Mucosa of rectum (tissue), 2 donors: Measurements from ENCODE around the gene NPAT.
"Not testable (repeated sequence)": the region's sequence is repeated elsewhere in the genome, so short reads cannot be mapped to it uniquely, and the experiment has no call there.

Source experiments
- H3K27ac ChIP-seq, 2 donors: one replicate each; pipeline ENCODE4 v1.7.0; 2013; ENCODE audit warnings: inconsistent platforms in 2 of 2, low read depth in 2 of 2, low read length in 2 of 2
- H3K27me3 ChIP-seq, 2 donors: one replicate each; pipeline ENCODE4 v1.7.0; 2013; ENCODE audit warnings: low read length in 2 of 2; ENCODE audit not compliant: control insufficient read depth in 2 of 2, insufficient read depth in 2 of 2
- H3K36me3 ChIP-seq, 2 donors: one replicate each; pipeline ENCODE4 v1.7.0; 2013; ENCODE audit warnings: low read length in 2 of 2; ENCODE audit not compliant: control insufficient read depth in 2 of 2, insufficient read depth in 2 of 2
- H3K4me1 ChIP-seq, 2 donors: one replicate each; pipeline ENCODE4 v1.7.0; 2013; ENCODE audit warnings: low read length in 2 of 2, mild to moderate bottlenecking in 1 of 2; ENCODE audit not compliant: control insufficient read depth in 2 of 2, insufficient read depth in 2 of 2
- H3K4me3 ChIP-seq, 2 donors: one replicate each; pipeline ENCODE4 v1.7.0; 2013; ENCODE audit warnings: low read length in 2 of 2
- H3K9ac ChIP-seq, 2 donors: one replicate each; pipeline ENCODE4 v1.7.0; 2013; ENCODE audit warnings: low read length in 2 of 2, low read depth in 1 of 2, mild to moderate bottlenecking in 1 of 2
- H3K9me3 ChIP-seq, 2 donors: one replicate each; pipeline ENCODE4 v1.7.0; 2013; ENCODE audit warnings: low read length in 2 of 2; ENCODE audit not compliant: control insufficient read depth in 2 of 2
- donor health status: healthy.
- donor health status: Normal muscosa, but diverticular disease.

The NPAT gene

DNA sequence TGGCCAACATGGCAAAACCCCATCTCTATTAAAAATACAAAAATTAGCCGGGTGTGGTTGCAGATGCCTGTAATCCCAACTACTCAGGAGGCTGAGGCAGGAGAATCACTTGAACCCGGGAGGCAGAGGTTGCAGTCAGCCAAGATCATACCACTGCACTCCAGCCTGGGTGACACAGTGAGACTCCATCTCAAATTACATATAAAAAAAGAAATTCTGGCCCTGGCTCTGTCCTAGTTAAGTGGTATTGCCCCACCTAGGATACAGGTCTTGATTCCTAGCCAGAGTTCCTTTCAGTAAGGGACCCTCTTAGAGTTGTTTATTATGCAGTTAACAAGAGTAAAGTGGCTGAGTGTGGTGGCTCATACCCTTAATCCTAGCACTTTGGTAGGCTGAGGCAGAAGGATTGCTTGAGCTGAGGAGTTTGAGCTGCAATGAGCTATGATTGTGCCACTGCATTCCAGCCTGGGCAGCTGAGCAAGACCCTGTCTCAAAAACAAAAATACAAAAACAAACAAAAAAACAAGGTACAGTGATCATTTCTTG is 89.4 kb downstream of the NPAT start:
- H3K27me3 ChIP-seq, H3K9me3 ChIP-seq, H3K4me1 ChIP-seq, H3K27ac ChIP-seq, H3K4me3 ChIP-seq, H3K9ac ChIP-seq: not testable (repeated sequence)
- peaks cover 12 to 22% of the 10 kb centered on the region in 2 donors for H3K36me3 ChIP-seq

DNA sequence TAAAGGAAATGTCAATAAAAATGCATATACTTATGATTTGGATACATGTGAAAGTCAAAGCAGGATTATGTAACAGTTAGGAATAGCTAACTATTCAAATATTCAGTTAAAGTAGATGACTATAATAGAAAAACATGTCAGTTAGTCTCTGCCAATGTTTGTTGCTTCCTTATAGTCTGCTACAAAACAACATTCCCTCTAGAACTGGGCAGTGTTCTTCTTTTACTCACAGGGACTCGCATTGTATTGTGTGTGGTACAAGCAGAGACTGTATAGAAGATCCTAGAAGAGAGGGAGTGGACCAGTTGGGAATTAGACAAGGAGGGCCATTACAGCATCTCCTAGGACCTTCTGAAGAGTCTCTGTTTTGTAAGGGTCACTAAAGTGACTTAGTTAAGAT is 90.4 kb downstream of the NPAT start:
- no peak overlapping the region for H3K9ac ChIP-seq
- H3K4me1 ChIP-seq: no peaks in the 10 kb centered on the region
- no peaks in the 10 kb centered on the region for H3K27me3 ChIP-seq
- peaks cover 12 to 17% of the 10 kb centered on the region in 2 donors for H3K36me3 ChIP-seq
- H3K27ac ChIP-seq: no peak overlapping the region
- H3K4me3 ChIP-seq: no peak overlapping the region
- no peaks in the 10 kb centered on the region for H3K9me3 ChIP-seq

DNA sequence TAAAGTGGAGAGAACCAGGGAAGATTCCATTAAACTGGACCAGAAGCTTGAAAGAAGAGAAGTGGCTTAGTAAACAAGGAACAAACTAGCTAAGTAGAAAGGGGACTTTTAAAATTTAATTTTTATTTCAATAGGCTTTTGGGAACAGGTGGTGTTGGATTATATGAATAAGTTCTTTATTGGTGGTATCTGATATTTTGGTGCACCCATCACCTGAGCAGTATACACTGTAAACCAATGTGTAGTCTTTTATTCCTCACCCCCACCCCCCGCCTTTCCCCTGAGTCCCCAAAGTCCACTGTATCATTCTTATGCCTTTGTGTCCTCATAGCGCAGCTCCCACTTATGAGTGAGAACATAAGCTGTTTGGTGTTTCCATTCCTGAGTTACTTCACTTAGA is 93.7 kb downstream of the NPAT start:
- Histone ChIP-seq H3K9me3 (no peaks in the 10 kb centered on the region), H3K9ac (no peak overlapping the region), H3K27ac (no peak overlapping the region), H3K4me3 (no peak overlapping the region), H3K27me3 (no peaks in the 10 kb centered on the region), H3K36me3 (peaks cover 3 to 10% of the 10 kb centered on the region in 2 donors), H3K4me1 (peaks cover 4 to 9% of the 10 kb centered on the region in 2 donors)

DNA sequence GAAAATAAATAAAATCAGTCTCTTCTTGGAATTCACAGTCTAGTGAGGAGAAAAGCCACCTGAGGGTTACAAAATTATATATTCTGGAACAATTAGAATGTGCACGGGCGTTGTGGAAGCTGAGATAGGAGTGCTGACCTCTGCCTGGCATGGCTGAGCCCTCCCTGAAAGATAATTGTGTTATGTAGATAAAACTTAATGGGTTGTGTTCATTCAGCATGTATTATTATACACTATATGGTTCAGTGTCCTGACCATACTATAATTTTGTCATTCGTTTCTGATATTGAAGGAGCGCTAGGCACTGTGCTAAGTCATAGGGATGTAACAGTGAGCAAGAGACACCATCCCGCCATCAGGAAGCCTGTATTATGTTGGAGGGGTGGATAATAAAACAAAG is 97.3 kb downstream of the NPAT start:
- Histone ChIP-seq H3K9ac (no peak overlapping the region), H3K27ac (no peak overlapping the region), H3K4me3 (no peak overlapping the region), H3K36me3 (peaks cover 0 to 6% of the 10 kb centered on the region in 2 donors), H3K9me3 (no peaks in the 10 kb centered on the region), H3K27me3 (no peaks in the 10 kb centered on the region), H3K4me1 (peaks cover 21 to 25% of the 10 kb centered on the region in 2 donors)

DNA sequence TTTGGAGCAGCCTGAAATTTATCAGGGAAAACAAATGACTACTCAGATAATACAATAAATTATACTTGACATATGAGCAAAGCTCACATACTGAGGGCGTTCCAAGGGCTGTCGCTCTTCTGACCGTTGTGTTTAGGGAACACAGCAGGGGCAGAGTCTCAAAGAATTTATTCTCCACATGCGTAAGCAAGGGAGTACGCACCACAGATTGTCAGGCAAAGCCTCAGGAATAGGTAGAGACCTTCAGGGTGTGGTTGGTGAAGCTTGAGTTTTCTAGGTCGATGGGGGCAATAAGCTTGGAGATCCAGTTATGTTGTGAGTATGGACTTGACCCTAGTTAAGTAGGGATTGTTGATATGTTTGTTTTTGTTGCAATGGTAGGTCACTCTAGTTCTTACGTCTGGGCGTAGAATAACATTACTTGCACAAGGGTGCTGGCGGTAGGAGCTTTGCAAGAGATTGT is 100.2 kb downstream of the NPAT start:
- Histone ChIP-seq H3K4me3 (peak overlapping the region; percentile 85 to 86), H3K27ac (peak overlapping the region; percentile 92 to 94), H3K4me1 (peaks cover 21 to 25% of the 10 kb centered on the region in 2 donors), H3K9me3 (no peaks in the 10 kb centered on the region), H3K9ac (peak overlapping the region; percentile 79 to 88), H3K27me3 (no peaks in the 10 kb centered on the region), H3K36me3 (no peaks in the 10 kb centered on the region)

DNA sequence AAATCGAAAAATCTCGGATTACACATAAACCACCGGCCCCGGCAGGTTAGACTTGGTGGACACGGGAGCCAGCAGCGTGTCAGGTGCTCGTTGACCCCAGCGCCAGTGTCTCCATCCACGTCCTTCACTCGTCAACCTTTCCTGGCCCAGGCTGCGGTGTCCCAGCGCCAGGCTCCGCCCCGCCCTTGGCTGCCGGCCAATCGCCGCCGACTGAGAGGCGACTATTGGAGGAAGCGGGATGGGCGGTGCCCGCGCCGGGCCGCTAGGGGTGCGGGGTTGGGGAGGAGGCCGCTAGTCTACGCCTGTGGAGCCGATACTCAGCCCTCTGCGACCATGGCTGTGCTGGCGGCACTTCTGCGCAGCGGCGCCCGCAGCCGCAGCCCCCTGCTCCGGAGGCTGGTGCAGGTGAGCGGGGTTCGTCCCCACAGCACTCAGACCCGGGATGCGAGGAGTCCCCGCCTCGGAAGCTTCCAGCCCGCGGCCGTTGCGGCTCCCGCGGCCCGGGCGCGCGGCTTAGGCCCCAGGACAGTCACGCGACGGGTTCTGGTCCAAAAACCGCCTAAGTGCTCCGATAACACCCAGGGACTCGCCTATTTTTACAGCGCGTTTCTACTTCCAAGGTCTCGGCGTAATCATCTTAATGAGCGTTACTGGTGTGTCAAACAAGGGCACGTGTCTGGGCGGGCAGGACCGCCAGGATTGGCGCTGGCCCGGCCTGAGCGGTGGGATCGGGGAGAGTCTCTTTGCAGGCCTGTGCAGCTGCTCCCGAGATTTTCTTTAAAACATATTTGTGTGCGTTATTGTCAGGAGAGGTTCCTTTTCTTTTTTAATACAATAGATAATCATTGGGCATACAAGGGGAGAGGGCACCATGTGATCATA is 100.9 kb downstream of the NPAT start, which contains the start of gene ACAT1:
Gene ACAT1 (plus strand): TSS at position 294 of the 882 bp plus-strand sequence. CDS start 40 bp downstream, at position 334.
- Histone ChIP-seq H3K9ac (peak within 1 kb of the TSS; percentile 79 to 88), H3K4me1 (peaks cover 21 to 25% of the 10 kb centered on the region in 2 donors), H3K36me3 (no peaks in the 10 kb centered on the region), H3K9me3 (no peaks in the 10 kb centered on the region), H3K27ac (peak within 1 kb of the TSS; percentile 92 to 94), H3K4me3 (peak within 1 kb of the TSS; percentile 85 to 86), H3K27me3 (no peaks in the 10 kb centered on the region)

DNA sequence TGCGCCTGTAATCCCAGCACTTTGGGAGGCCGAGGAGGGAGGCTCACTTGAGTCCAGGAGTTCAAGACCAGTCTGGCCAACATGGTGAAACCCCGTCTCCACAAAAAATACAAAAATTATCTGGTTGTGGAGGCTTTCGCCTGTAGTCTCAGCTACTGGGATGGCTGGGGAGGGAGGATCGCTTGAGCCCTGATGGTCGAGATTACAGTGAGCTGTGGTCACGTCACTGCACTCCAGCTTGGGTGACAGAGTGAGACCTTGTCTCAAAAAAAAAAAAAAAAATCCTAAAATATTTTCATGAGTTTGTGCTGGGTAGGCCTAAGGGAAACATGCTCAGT is 101.5 kb downstream of the NPAT start:
- peak overlapping the region; percentile 9 to 79 for H3K9ac ChIP-seq
- peaks cover 21 to 25% of the 10 kb centered on the region in 2 donors for H3K4me1 ChIP-seq
- not testable (repeated sequence) for H3K9me3 ChIP-seq

DNA sequence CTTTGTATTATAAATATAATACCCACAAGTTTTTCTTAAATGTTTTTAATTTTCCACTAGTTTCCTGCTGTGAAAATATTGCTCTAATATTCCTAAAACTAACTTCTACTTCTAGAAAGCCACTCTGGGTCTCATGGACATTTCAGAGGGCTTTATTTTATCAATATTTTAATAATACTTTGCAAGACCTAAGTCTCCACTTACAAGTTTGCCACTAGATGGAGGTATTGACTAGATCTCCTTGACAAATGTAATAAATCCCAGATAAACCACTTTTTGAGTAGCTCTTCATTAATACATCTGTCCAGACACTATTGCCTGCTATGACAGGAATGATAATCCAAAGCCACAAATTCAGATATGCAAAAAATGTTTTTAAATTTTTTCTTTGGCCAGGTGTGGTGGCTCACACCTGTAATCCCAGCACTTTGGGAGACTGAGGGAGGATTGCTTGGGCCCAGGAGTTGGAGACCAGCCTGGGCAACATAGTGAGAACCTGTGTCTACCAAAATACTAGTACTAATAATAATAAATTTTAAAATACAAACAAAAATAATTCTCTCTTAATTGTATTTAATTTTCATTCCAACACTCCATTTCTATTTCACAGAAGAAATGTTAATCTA is 104.6 kb downstream of the NPAT start:
- H3K27ac ChIP-seq: no peak overlapping the region
- no peak overlapping the region for H3K4me3 ChIP-seq
- no peak overlapping the region for H3K9ac ChIP-seq
- no peaks in the 10 kb centered on the region for H3K36me3 ChIP-seq
- peaks cover 9 to 13% of the 10 kb centered on the region in 2 donors for H3K4me1 ChIP-seq
- H3K9me3 ChIP-seq: no peaks in the 10 kb centered on the region
- H3K27me3 ChIP-seq: no peaks in the 10 kb centered on the region

More for the DNA sequence above, 101.5 kb downstream of the NPAT start:
- H3K36me3 ChIP-seq, H3K27me3 ChIP-seq: not testable (repeated sequence)
- peak overlapping the region; percentile 92 to 94 for H3K27ac ChIP-seq
- H3K4me3 ChIP-seq: peak overlapping the region; percentile 85 to 86

DNA sequence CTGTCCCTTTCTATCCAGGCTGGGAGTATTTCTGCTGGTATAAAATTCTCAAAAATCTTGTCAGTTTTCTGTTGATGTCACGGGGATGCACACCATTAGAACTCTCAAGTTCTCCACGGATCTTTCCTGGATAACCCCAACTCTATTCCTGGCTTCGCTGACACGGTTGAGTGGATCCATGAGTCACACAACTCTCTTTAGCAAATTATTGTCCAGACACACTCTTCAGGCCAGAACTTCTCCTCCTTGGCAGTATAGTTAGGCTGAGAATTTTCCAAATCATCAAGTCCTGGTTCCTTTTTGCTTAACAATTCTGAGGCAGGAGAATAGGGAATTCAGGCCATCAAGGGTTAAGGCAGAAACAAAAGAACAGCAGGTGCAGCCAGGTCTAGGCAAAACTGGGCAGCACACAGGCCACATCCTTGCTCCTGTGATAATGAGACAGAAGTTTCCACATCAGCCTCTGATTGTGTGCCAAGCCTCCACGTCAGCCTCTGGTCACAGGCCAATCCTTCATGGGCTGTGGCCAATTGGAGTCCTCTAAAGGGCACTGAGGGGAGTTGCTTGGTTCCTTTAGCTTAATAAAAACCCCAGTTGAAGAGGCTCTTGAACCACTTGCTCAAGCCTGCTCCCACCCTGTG is 106.8 kb downstream of the NPAT start:
- Histone ChIP-seq H3K27me3 (no peaks in the 10 kb centered on the region), H3K27ac (peak overlapping the region; percentile 9 to 26), H3K4me1 (no peaks in the 10 kb centered on the region), H3K9me3 (no peaks in the 10 kb centered on the region), H3K4me3 (no peak overlapping the region), H3K9ac (peak overlapping the region in 1 of 2 donors; percentile 15), H3K36me3 (no peaks in the 10 kb centered on the region)
